PC-3 (cell line): ENCODE results near the gene MPZL3. TPM values are rescaled to one million over a fixed set of nuclear protein-coding genes. Genes with fewer than 3 reads are reported as not detected.
A peak's percentile ranks its signal among the peaks of the same experiment; 100 is the strongest.

Experiments
- ATAC-seq: fragments of 200-7000 bp; cut with Tn5 transposase; 2 replicates; pipeline ENCODE4 v1.9.1; 2020; ENCODE audit warnings: mild to moderate bottlenecking, moderate library complexity
- BruUV-seq: library from RNA; stranded (reverse); fragments of 400-500 nt; replicated peaks from 2 replicates; lab custom pipeline; 2021; lab: Mats Ljungman, UMichigan
- CTCF ChIA-PET: fragments of 300-600 bp; sonication (Branson Sonifier 250); formaldehyde crosslinking; loops from one replicate; lab custom pipeline; 2022; ENCODE audit warnings: antibody characterized with exemption; lab: Charles Lee
- POLR2A ChIA-PET: fragments of 300-600 bp; sonication (Branson Sonifier 250); formaldehyde crosslinking; loops from one replicate; lab custom pipeline; 2022; ENCODE audit warnings: antibody characterized with exemption; ENCODE audit not compliant: unreplicated experiment; lab: Charles Lee
- DNase-seq: peaks from one replicate; pipeline ENCODE4 v3.0.0-alpha.2; 2015
- H2AFZ ChIP-seq: fragments of 300-600 bp; sonication (generic); 2 replicates; pipeline ENCODE4 v1.6.0; 2016; ENCODE audit warnings: antibody characterized with exemption, low read length
- H3F3A ChIP-seq: fragments of 300-600 bp; sonication (generic); one replicate; pipeline ENCODE4 v1.6.0; 2017; ENCODE audit warnings: antibody characterized with exemption, low read length, control low read depth, mild to moderate bottlenecking; ENCODE audit not compliant: unreplicated experiment
- H3K27ac ChIP-seq: fragments of 300-600 bp; sonication (generic); 2 replicates; pipeline ENCODE4 v1.5.1; 2016; ENCODE audit warnings: mild to moderate bottlenecking, low read length
- H3K27me3 ChIP-seq: fragments of 300-600 bp; sonication (generic); 2 replicates; pipeline ENCODE4 v1.6.1; 2016; ENCODE audit warnings: low read length, mixed read lengths
- H3K36me3 ChIP-seq: fragments of 300-600 bp; sonication (generic); 2 replicates; pipeline ENCODE4 v1.6.1; 2016; ENCODE audit warnings: low read depth, mixed run types, low read length, mixed read lengths
- H3K4me1 ChIP-seq: fragments of 300-600 bp; sonication (generic); 2 replicates; pipeline ENCODE4 v1.5.1; 2016; ENCODE audit warnings: low read length; ENCODE audit not compliant: insufficient read depth
- H3K4me2 ChIP-seq: fragments of 300-600 bp; sonication (generic); 2 replicates; pipeline ENCODE4 v1.6.0; 2016; ENCODE audit warnings: low read length
- H3K4me3 ChIP-seq: fragments of 300-600 bp; sonication (generic); 2 replicates; pipeline ENCODE4 v1.5.1; 2016; ENCODE audit warnings: mild to moderate bottlenecking, low read length, mixed read lengths
- H3K79me2 ChIP-seq: fragments of 300-600 bp; sonication (generic); 2 replicates; pipeline ENCODE4 v1.6.1; 2017; ENCODE audit warnings: low read length, mixed read lengths
- H3K9ac ChIP-seq: fragments of 300-600 bp; sonication (generic); 2 replicates; pipeline ENCODE4 v1.6.0; 2016; ENCODE audit warnings: mild to moderate bottlenecking, low read length
- H3K9me2 ChIP-seq: fragments of 300-600 bp; sonication (generic); replicated peaks from 2 replicates; pipeline ENCODE4 v1.6.1; 2016; ENCODE audit warnings: mixed run types, low read length, mixed read lengths
- H3K9me3 ChIP-seq: fragments of 300-600 bp; sonication (generic); 2 replicates; pipeline ENCODE4 v1.6.1; 2016; ENCODE audit warnings: low read length, mixed read lengths
- H4K20me1 ChIP-seq: fragments of 300-600 bp; sonication (generic); 2 replicates; pipeline ENCODE4 v1.6.1; 2016; ENCODE audit warnings: low read length, mixed read lengths
- CTCF ChIP-seq: fragments of 300-600 bp; sonication (generic); conservative IDR thresholded peaks from 2 replicates; pipeline ENCODE4 v1.5.1; 2017; ENCODE audit warnings: antibody characterized with exemption, low read depth, mild to moderate bottlenecking, low read length
- EZH2 ChIP-seq: fragments of 300-600 bp; sonication (generic); IDR thresholded peaks from one replicate; pipeline ENCODE4 v1.6.1; 2017; ENCODE audit warnings: antibody characterized with exemption, mild to moderate bottlenecking, low read length; ENCODE audit not compliant: unreplicated experiment
- EZH2phosphoT487 ChIP-seq: fragments of 300-600 bp; sonication (generic); IDR thresholded peaks from 2 replicates; pipeline ENCODE4 v1.6.1; 2018; ENCODE audit warnings: mild to moderate bottlenecking, antibody characterized with exemption, low read length, borderline replicate concordance
- intact Hi-C: fragments of 100-400 bp; cut with micrococcal nuclease; formaldehyde crosslinking; loops from 2 replicates; pipeline ENCODE4 v1.9.0; 2023
- total RNA-seq: library from RNA; depleted of rRNA; stranded (reverse); fragments of >200 nt; gene quantifications from 2 replicates; pipeline ENCODE4 v1.2.3, GENCODE V29; 2014

Gene MPZL3
- total RNA-seq, 1 experiment from 2014 or later, result 7.0 TPM

- H3K9me2 ChIP-seq, result no peaks in the 10 kb centered on the region
- no peaks in the 10 kb centered on the region for H3F3A ChIP-seq
- TF ChIP-seq EZH2 (no peak), CTCF (no peak), EZH2phosphoT487 (no peak)
- ChIA-PET POLR2A (no interaction called here), CTCF (interaction anchor here (1.5 kb wide), 1 partner anchor 35 kb away, joined by 5 read pairs; no protein-coding TSS in a partner anchor)
- no TSS peak for BruUV-seq
- ATAC-seq (no peak), DNase-seq (peak; percentile 27)
- no peak overlapping the region for H3K4me2 ChIP-seq
- H3K4me1 ChIP-seq, result peaks cover 21% of the 10 kb centered on the region
- intact Hi-C loops, result no loop called here
- no peak overlapping the region for H3K9ac ChIP-seq
- H3K27me3 ChIP-seq, result no peaks in the 10 kb centered on the region
- no peaks in the 10 kb centered on the region for H4K20me1 ChIP-seq
- no peaks in the 10 kb centered on the region for H3K9me3 ChIP-seq
- no peaks in the 10 kb centered on the region for H3K79me2 ChIP-seq
- no peak overlapping the region for H3K4me3 ChIP-seq
- H3K36me3 ChIP-seq, result no peaks in the 10 kb centered on the region
- H2AFZ ChIP-seq, result no peak overlapping the region
- no peak overlapping the region for H3K27ac ChIP-seq
These were observed 18.8 kb downstream of the MPZL3 start for GRCh38 chr11:118233377-118233776.

- BruUV-seq, result no TSS peak
- H3K27ac ChIP-seq, result no peak overlapping the region
- ATAC-seq, result 0 out of 2 replicates have a peak, but pooled peaks have one; percentile 9
- no peak overlapping the region for H3K9ac ChIP-seq
- no peaks in the 10 kb centered on the region for H3K27me3 ChIP-seq
- H3K9me3 ChIP-seq, result no peaks in the 10 kb centered on the region
- no peak overlapping the region for H3K4me3 ChIP-seq
- H4K20me1 ChIP-seq, result no peaks in the 10 kb centered on the region
- no peaks in the 10 kb centered on the region for H3K36me3 ChIP-seq
- intact Hi-C loops, result no loop called here
- H3K79me2 ChIP-seq, result no peaks in the 10 kb centered on the region
- peak; percentile 30 for DNase-seq
- H3K4me1 ChIP-seq, result peaks cover 22% of the 10 kb centered on the region
- H2AFZ ChIP-seq, result no peak overlapping the region
- POLR2A ChIA-PET, result no interaction called here
- no peaks in the 10 kb centered on the region for H3K9me2 ChIP-seq
- CTCF ChIA-PET, result interaction anchor here (1.5 kb wide), 1 partner anchor 34 kb away, joined by 5 read pairs; no protein-coding TSS in a partner anchor
- no peak for TF ChIP-seq CTCF
- TF ChIP-seq EZH2phosphoT487, result no peak
- TF ChIP-seq EZH2, result no peak
- no peak overlapping the region for H3K4me2 ChIP-seq
- no peaks in the 10 kb centered on the region for H3F3A ChIP-seq
These were observed 19.5 kb downstream of the MPZL3 start for GRCh38 chr11:118232659-118233058.

- H3K9me2 ChIP-seq, result no peaks in the 10 kb centered on the region
- H4K20me1 ChIP-seq, result no peaks in the 10 kb centered on the region
- no peak overlapping the region for H2AFZ ChIP-seq
- DNase-seq, result no peak
- H3K9me3 ChIP-seq, result no peaks in the 10 kb centered on the region
- ChIA-PET CTCF (no interaction called here), POLR2A (no interaction called here)
- no peaks in the 10 kb centered on the region for H3F3A ChIP-seq
- no peak overlapping the region for H3K4me3 ChIP-seq
- H3K79me2 ChIP-seq, result no peaks in the 10 kb centered on the region
- ATAC-seq, result no peak
- no peak overlapping the region for H3K4me2 ChIP-seq
- no TSS peak for BruUV-seq
- TF ChIP-seq EZH2, result no peak
- TF ChIP-seq CTCF, result no peak
- TF ChIP-seq EZH2phosphoT487, result no peak
- peaks cover 22% of the 10 kb centered on the region for H3K4me1 ChIP-seq
- no peak overlapping the region for H3K27ac ChIP-seq
- no peaks in the 10 kb centered on the region for H3K27me3 ChIP-seq
- H3K36me3 ChIP-seq, result no peaks in the 10 kb centered on the region
- no peak overlapping the region for H3K9ac ChIP-seq
- intact Hi-C loops, result no loop called here
These were observed 20.7 kb downstream of the MPZL3 start for GRCh38 chr11:118231461-118231860.
